Tibial nerve (tissue), 4 donors: ENCODE data around the gene ID2. TPM values are rescaled to one million over a fixed set of nuclear protein-coding genes. Genes with fewer than 3 reads are reported as not detected.

Experiments
- DNase-seq, 2 donors: peaks; one replicate each; pipeline ENCODE4 v3.0.0-alpha.2; 2019; ENCODE audit warnings: low spot score in 2 of 2
- H3K27ac ChIP-seq, 4 donors: fragments of 200-600 bp; sonication (generic) in 3 of 4; one replicate each; pipeline ENCODE4 v1.5.1; 2017 to 2019; ENCODE audit warnings: mild to moderate bottlenecking in 1 of 4
- H3K27me3 ChIP-seq, 2 donors: fragments of 200-600 bp; sonication (generic) in 1 of 2; one replicate each; pipeline versions ENCODE4 v1.5.1 to v1.6.0; 2017 to 2019
- H3K36me3 ChIP-seq, 3 donors: fragments of 200-600 bp; sonication (generic); one replicate each; pipeline ENCODE4 v1.5.1; 2018 to 2019
- H3K4me1 ChIP-seq, 4 donors: fragments of 200-600 bp; sonication (generic) in 3 of 4; one replicate each; pipeline ENCODE4 v1.5.1; 2017 to 2019
- H3K4me3 ChIP-seq, 4 donors: fragments of 200-600 bp; sonication (generic) in 3 of 4; one replicate each; pipeline ENCODE4 v1.5.1; 2017 to 2019; ENCODE audit warnings: mild to moderate bottlenecking in 1 of 4, moderate library complexity in 1 of 4
- H3K9me3 ChIP-seq, 4 donors: fragments of 200-600 bp; sonication (generic) in 3 of 4; one replicate each; pipeline ENCODE4 v1.5.1; 2017 to 2019
- EP300 ChIP-seq, 2 donors: sonication (generic); formaldehyde crosslinking; IDR thresholded peaks; one replicate each; pipeline ENCODE4 v1.6.1; 2017; ENCODE audit warnings: antibody characterized with exemption in 2 of 2, mild to moderate bottlenecking in 1 of 2
- POLR2A ChIP-seq, 2 donors: fragments of 450-650 bp; IDR thresholded peaks; one replicate each; pipeline ENCODE4 v1.6.1; 2017; ENCODE audit warnings: antibody characterized with exemption in 2 of 2, mild to moderate bottlenecking in 2 of 2, moderate library complexity in 2 of 2
- WGBS, 2 donors: methylation state at CpG; one replicate each; pipeline ENCODE4 v1.1.5; 2018; 5-methylcytosine and 5-hydroxymethylcytosine counted together
- total RNA-seq, 4 donors: library from RNA; depleted of rRNA; stranded (reverse); fragments of >200 nt; gene quantifications; one replicate each; pipeline ENCODE4 v1.1.0, GENCODE V29; 2016
- TF ChIP-seq, protein P1 (sequence below), 5 experiments: fragments of 200-600 bp in 3 of 5; fragments of 450-650 bp in 2 of 5; sonication (generic) in 3 of 5; IDR thresholded peaks; one replicate each; pipeline ENCODE4 v1.5.1; 2016 to 2019; ENCODE audit warnings: antibody characterized with exemption in 5 of 5, mild to moderate bottlenecking in 3 of 5, moderate library complexity in 2 of 5

Gene ID2
- total RNA-seq, 4 donors from 2014 or later, result 145 to 208 (median 166) TPM

DNA sequence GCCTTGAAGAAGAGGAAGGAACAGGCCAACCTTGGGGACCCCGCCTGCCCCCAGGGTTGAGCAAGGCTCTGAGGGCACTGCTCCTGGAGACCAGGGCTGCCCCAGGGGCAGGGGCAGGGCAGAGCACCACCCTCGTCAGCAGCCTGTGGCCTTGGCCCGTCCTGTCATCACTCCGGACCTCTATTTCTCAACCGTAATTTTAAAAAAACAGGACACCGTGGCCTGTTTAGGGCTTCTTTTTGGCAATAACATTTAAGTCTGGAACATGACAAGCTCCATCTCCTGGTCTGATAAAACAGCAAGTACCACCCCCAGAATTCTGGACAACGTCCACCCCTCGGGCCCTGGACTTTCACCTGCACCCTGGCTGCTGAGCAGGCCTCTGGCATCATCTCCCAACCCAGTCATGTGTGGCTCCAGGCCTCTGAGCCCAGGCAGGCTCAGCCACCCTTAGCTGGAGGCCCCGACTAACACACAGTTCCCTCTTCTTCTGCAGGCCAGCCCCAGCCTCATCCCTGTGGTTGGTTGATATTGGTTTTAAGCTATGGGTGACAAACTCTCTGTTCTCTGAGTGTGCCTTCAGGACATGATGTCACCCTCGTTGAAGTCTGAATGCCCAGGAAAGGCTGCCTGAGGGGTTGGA, 22.6 kb upstream of the ID2 start:
- 75 to 84% methylated on average over 10 of the region's 10 CpGs for WGBS, 2 donors

DNA sequence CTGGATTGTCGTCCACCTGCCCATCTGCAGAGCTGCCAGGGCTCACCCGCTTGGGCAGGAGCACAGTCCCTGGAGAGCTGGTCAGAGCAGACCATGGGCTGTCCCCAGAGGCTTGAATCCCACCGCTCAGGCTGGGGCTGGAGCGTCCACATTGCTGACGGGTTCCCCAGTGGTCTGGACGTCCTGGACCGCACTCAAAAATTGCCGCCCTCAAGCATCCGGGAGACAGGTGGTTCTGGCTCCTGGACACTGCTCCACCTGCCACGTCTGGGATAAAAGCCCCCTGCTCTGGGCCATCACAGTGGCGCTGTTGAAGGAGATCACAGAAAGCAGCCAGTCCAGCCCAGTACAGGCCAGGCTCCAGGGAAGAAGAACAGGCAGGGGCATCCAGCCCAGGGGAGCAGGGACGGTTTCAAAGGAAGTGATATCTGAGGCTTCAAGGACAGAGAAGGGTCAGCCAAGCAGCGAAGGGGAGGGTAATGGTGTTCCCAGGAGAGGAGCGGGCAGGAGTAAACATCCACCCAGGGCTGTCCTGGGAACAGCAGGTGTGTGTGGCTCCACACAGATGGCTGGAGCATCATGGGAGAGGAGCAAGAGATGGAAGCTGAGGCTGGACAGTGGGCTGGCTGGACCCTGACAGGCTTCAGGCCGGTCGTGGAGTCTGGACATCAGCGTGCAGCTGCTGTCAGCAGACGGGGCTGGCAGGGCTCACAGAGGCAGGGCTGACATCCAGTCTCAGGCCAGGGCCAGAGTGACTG, 21.9 kb upstream of the ID2 start:
- 82 to 90% methylated on average over 12 to 17 of the region's 18 CpGs for WGBS, 2 donors
- no peaks in the 10 kb centered on the region for H3K36me3 ChIP-seq
- H3K4me3 ChIP-seq, result no peak overlapping the region
- TF ChIP-seq, protein P1, sequence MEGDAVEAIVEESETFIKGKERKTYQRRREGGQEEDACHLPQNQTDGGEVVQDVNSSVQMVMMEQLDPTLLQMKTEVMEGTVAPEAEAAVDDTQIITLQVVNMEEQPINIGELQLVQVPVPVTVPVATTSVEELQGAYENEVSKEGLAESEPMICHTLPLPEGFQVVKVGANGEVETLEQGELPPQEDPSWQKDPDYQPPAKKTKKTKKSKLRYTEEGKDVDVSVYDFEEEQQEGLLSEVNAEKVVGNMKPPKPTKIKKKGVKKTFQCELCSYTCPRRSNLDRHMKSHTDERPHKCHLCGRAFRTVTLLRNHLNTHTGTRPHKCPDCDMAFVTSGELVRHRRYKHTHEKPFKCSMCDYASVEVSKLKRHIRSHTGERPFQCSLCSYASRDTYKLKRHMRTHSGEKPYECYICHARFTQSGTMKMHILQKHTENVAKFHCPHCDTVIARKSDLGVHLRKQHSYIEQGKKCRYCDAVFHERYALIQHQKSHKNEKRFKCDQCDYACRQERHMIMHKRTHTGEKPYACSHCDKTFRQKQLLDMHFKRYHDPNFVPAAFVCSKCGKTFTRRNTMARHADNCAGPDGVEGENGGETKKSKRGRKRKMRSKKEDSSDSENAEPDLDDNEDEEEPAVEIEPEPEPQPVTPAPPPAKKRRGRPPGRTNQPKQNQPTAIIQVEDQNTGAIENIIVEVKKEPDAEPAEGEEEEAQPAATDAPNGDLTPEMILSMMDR (IDR thresholded peaks at IDR 0.05), result no peak
- no peak for TF ChIP-seq EP300 (IDR thresholded peaks at IDR 0.05)
- no peak for TF ChIP-seq POLR2A (IDR thresholded peaks at IDR 0.05)
- H3K27me3 ChIP-seq, result no peaks in the 10 kb centered on the region
- H3K9me3 ChIP-seq, result no peaks in the 10 kb centered on the region
- DNase-seq, result no peak
- no peak overlapping the region for H3K27ac ChIP-seq
- H3K4me1 ChIP-seq, result peaks cover 0 to 14% (median 2%) of the 10 kb centered on the region in 4 donors

More for the DNA sequence above, 22.6 kb upstream of the ID2 start:
- Histone ChIP-seq H3K4me1 (peaks cover 0 to 14% (median 2%) of the 10 kb centered on the region in 4 donors), H3K4me3 (no peak overlapping the region), H3K27ac (no peak overlapping the region), H3K27me3 (no peaks in the 10 kb centered on the region), H3K9me3 (no peaks in the 10 kb centered on the region), H3K36me3 (no peaks in the 10 kb centered on the region)
- no peak for DNase-seq
- no peak for TF ChIP-seq EP300 (IDR thresholded peaks at IDR 0.05)
- TF ChIP-seq POLR2A (IDR thresholded peaks at IDR 0.05), result no peak

DNA sequence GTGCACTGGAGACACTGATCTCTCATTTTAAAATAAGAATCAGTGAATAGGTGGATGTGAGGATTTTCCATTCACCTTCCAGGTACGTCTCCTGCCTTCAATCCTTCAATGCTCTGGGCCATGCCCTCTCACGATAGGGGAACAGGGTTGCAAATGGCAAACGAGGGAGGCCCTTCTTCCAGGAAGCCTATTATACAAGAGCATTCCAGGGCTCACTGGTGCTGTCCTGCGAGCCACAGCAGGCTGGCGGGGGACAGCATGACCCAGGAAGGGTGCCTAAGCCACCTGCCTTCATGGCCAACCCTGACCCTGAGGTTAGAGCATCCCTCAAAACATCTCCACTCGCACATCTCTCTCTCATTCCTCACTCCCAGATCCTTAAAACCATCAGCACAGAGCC, 20.6 kb upstream of the ID2 start:
- DNase-seq, result no peak
- Histone ChIP-seq H3K27ac (peak overlapping the region in 1 of 4 donors; percentile 36), H3K4me1 (peaks cover 0 to 14% (median 2%) of the 10 kb centered on the region in 4 donors), H3K27me3 (no peaks in the 10 kb centered on the region), H3K36me3 (no peaks in the 10 kb centered on the region), H3K4me3 (no peak overlapping the region), H3K9me3 (no peaks in the 10 kb centered on the region)
- no peak for TF ChIP-seq POLR2A (IDR thresholded peaks at IDR 0.05)
- TF ChIP-seq, protein P1 (IDR thresholded peaks at IDR 0.05), result no peak
- TF ChIP-seq EP300 (IDR thresholded peaks at IDR 0.05), result no peak
- 89 to 92% methylated on average over 6 of the region's 6 CpGs for WGBS, 2 donors

DNA sequence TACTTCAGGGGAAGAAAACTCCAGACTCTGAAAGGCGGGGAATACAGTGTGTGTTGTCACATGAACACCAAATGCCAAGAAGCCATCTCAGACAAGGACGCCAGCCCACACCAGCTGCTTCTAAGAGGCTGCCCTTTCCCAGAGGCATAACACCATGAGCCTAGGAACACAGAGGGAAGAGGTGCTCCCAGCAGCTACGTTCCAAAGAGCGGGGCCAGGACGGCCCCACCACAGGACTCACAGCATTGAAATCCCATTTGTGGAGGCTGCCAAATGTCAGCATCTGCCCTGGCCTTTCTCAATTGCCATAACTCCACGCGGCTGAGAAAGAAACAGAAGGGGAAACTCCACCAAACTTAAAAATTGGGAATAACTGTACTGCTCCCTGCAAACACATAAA, 20.1 kb upstream of the ID2 start:
- DNase-seq, result no peak
- Histone ChIP-seq H3K36me3 (no peaks in the 10 kb centered on the region), H3K4me1 (peaks cover 0 to 14% (median 2%) of the 10 kb centered on the region in 4 donors), H3K27ac (peak overlapping the region in 3 of 4 donors; percentile 30 to 75 (median 36)), H3K9me3 (no peaks in the 10 kb centered on the region), H3K4me3 (no peak overlapping the region), H3K27me3 (no peaks in the 10 kb centered on the region)
- peak in 1 of 2 donors; percentile 22 for TF ChIP-seq EP300 (IDR thresholded peaks at IDR 0.05)
- TF ChIP-seq, protein P1 (IDR thresholded peaks at IDR 0.05), result no peak
- TF ChIP-seq POLR2A (IDR thresholded peaks at IDR 0.05), result no peak
- 30 to 40% methylated on average over 7 of the region's 7 CpGs for WGBS, 2 donors

DNA sequence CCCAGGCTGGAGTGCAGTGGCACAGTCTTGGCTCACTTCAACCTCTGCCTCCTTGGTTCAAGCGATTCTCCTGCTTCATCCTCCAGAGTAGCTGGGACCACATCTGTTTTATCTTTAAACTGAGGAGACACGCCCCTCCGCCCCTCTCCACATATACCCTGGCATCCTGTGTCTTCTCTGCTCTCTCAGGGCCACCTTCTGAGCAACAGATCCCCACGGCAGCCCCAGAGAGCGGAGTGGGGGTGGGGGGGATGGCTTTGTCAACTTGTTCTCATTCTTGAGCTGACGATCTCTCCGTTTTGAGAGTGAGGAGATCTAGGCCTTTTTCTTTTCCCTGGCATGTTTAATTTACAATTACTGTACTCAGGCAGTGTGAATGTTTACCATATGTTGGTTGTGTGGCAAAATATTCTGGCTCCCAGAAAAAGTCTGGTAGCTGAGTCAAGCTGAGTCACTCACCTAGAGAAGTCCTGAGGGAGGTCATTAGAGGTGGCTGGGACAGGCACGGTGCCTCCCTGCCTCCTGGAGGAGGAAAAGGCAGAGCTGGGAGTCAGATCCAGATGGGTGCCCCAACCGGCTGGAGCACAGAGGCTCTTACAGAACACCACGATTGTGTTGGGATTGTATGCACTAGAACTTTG, 19.5 kb upstream of the ID2 start:
- H3K27me3 ChIP-seq, result no peaks in the 10 kb centered on the region
- no peak for DNase-seq
- peak overlapping the region in 3 of 4 donors; percentile 30 to 75 (median 36) for H3K27ac ChIP-seq
- no peak overlapping the region for H3K4me3 ChIP-seq
- no peaks in the 10 kb centered on the region for H3K9me3 ChIP-seq
- 59 to 64% methylated on average over 10 of the region's 10 CpGs for WGBS, 2 donors
- TF ChIP-seq, protein P1 (IDR thresholded peaks at IDR 0.05), result no peak
- H3K4me1 ChIP-seq, result peaks cover 0 to 14% (median 2%) of the 10 kb centered on the region in 4 donors
- no peaks in the 10 kb centered on the region for H3K36me3 ChIP-seq
